SK-N-SH (cell line): Measurements from ENCODE around the gene EDARADD. TPM values are rescaled to one million over a fixed set of nuclear protein-coding genes. Genes with fewer than 3 reads are reported as not detected.

ENCODE experiments used
- CTCF ChIA-PET: fragments of 300-600, 350-600 bp; formaldehyde crosslinking; extraction: SDS; loops from one replicate; lab custom pipeline; 2021; lab: Yijun Ruan, JAX
- POLR2A ChIA-PET: fragments of 350-600 bp; sonication (Branson Sonifier 250); formaldehyde crosslinking; extraction: SDS; loops from one replicate; lab custom pipeline; 2020; ENCODE audit warnings: antibody characterized with exemption, inconsistent platforms; lab: Yijun Ruan, JAX
- DNase-seq: peaks from one replicate; pipeline ENCODE4 v3.0.0; 2012
- H2AFZ ChIP-seq: fragments of 200-600 bp; sonication (generic); 2 replicates; pipeline ENCODE4 v1.8.1; 2016; ENCODE audit warnings: antibody characterized with exemption, mild to moderate bottlenecking, low read depth
- H3F3A ChIP-seq: fragments of 200-600 bp; sonication (generic); replicated peaks from 2 replicates; pipeline ENCODE3; 2016; ENCODE audit warnings: antibody characterized with exemption, mild to moderate bottlenecking; ENCODE audit not compliant: insufficient read depth
- H3K27ac ChIP-seq, 2 experiments: fragments of 200-500 bp in 1 of 2; fragments of 200-600 bp in 1 of 2; sonication (Bioruptor generic) in 1 of 2; sonication (generic), shearing (Covaris generic) in 1 of 2; 2 replicates each; pipeline versions ENCODE4 v1.5.1 to v1.6.1; 2014 to 2016; ENCODE audit warnings: low read depth in 2 of 2, inconsistent platforms in 1 of 2, low read length in 1 of 2, mild to moderate bottlenecking in 1 of 2, mixed read lengths in 1 of 2
- H3K27me3 ChIP-seq: fragments of 200-600 bp; sonication (generic), shearing (Covaris generic); 2 replicates; pipeline ENCODE4 v1.6.1; 2016; ENCODE audit warnings: mixed run types; ENCODE audit not compliant: insufficient read depth
- H3K36me3 ChIP-seq, 2 experiments: fragments of 200-500 bp in 1 of 2; fragments of 200-600 bp in 1 of 2; sonication (Bioruptor generic) in 1 of 2; sonication (generic) in 1 of 2; replicated peaks in 1 of 2; 2 replicates each; pipeline versions ENCODE3 to v1.5.1; 2014 to 2016; ENCODE audit warnings: low read length in 1 of 2, mild to moderate bottlenecking in 1 of 2; ENCODE audit not compliant: insufficient read depth in 2 of 2, control insufficient read depth in 1 of 2
- H3K4me1 ChIP-seq, 2 experiments: fragments of 200-500 bp in 1 of 2; fragments of 200-600 bp in 1 of 2; sonication (Bioruptor generic) in 1 of 2; sonication (generic), shearing (Covaris generic) in 1 of 2; 2 replicates each; pipeline versions ENCODE4 v1.5.1 to v1.6.1; 2014 to 2016; ENCODE audit warnings: low read depth in 1 of 2, low read length in 1 of 2, mixed run types in 1 of 2; ENCODE audit not compliant: insufficient read depth in 2 of 2, control insufficient read depth in 1 of 2
- H3K4me2 ChIP-seq: fragments of 200-600 bp; sonication (generic), shearing (Covaris generic); 2 replicates; pipeline ENCODE4 v1.6.1; 2017; ENCODE audit warnings: mixed run types
- H3K4me3 ChIP-seq, 2 experiments: fragments of 200-500 bp in 1 of 2; fragments of 200-600 bp in 1 of 2; sonication (Bioruptor generic) in 1 of 2; sonication (generic), shearing (Covaris generic) in 1 of 2; 2 replicates each; pipeline versions ENCODE4 v1.5.1 to v1.8.1; 2014 to 2016; ENCODE audit warnings: low read depth in 2 of 2, inconsistent platforms in 1 of 2, low read length in 1 of 2, mild to moderate bottlenecking in 1 of 2, mixed read lengths in 1 of 2, moderate library complexity in 1 of 2
- H3K79me2 ChIP-seq: fragments of 200-600 bp; sonication (generic); 2 replicates; pipeline ENCODE4 v1.8.1; 2017; ENCODE audit warnings: mild to moderate bottlenecking; ENCODE audit not compliant: insufficient read depth
- H3K9ac ChIP-seq: fragments of 200-600 bp; sonication (generic); 2 replicates; pipeline ENCODE4 v1.6.1; 2017; ENCODE audit warnings: mixed run types
- H3K9me2 ChIP-seq: fragments of 200-600 bp; sonication (generic); 2 replicates; pipeline ENCODE4 v1.6.1; 2017; ENCODE audit warnings: mixed run types
- H3K9me3 ChIP-seq: fragments of 200-600 bp; sonication (generic); 2 replicates; pipeline ENCODE4 v1.6.1; 2017; ENCODE audit warnings: mixed run types, mild to moderate bottlenecking, moderate library complexity
- H4K20me1 ChIP-seq: fragments of 200-600 bp; sonication (generic); 2 replicates; pipeline ENCODE4 v1.6.1; 2017; ENCODE audit warnings: mild to moderate bottlenecking, mixed run types; ENCODE audit not compliant: insufficient read depth
- EP300 ChIP-seq, 2 experiments: IDR thresholded peaks; 2 replicates each; pipeline versions ENCODE4 v1.4.0 to v1.6.1; 2012; ENCODE audit warnings: borderline replicate concordance in 1 of 2, low read depth in 1 of 2, low read length in 1 of 2
- FOXJ3 ChIP-seq: sonication (generic); formaldehyde crosslinking; IDR thresholded peaks from 2 replicates; pipeline ENCODE4 v1.5.1; 2020; ENCODE audit warnings: mild to moderate bottlenecking, missing genetic modification reagents
- GABPA ChIP-seq: IDR thresholded peaks from 2 replicates; pipeline ENCODE4 v1.4.0; 2012; ENCODE audit warnings: low read depth, mild to moderate bottlenecking
- MEF2A ChIP-seq: IDR thresholded peaks from 2 replicates; pipeline ENCODE4 v1.4.0; 2012; ENCODE audit warnings: low read depth, borderline replicate concordance
- NRF1 ChIP-seq: IDR thresholded peaks from 2 replicates; pipeline ENCODE4 v1.6.1; 2012; ENCODE audit warnings: low read depth, mild to moderate bottlenecking, low read length
- POLR2AphosphoS5 ChIP-seq: IDR thresholded peaks from 2 replicates; pipeline ENCODE4 v1.6.1; 2012; ENCODE audit warnings: low read depth, low read length
- RAD21 ChIP-seq: IDR thresholded peaks from 2 replicates; pipeline ENCODE4 v1.6.1; 2012; ENCODE audit warnings: mild to moderate bottlenecking, low read length
- RFX5 ChIP-seq: IDR thresholded peaks from 2 replicates; pipeline ENCODE4 v1.6.1; 2012; ENCODE audit warnings: mild to moderate bottlenecking, improper control_type of control experiment, low read length
- RXRA ChIP-seq: IDR thresholded peaks from 2 replicates; pipeline ENCODE4 v1.4.0; 2012; ENCODE audit warnings: low read depth, mild to moderate bottlenecking, borderline replicate concordance
- TEAD4 ChIP-seq: IDR thresholded peaks from 2 replicates; pipeline ENCODE4 v1.4.0; 2012; ENCODE audit warnings: mild to moderate bottlenecking, borderline replicate concordance; ENCODE audit not compliant: insufficient read depth
- YY1 ChIP-seq: IDR thresholded peaks from 2 replicates; pipeline ENCODE4 v1.4.0; 2012; ENCODE audit warnings: low read depth, mild to moderate bottlenecking
- WGBS: methylation state at CpG from one replicate; pipeline ENCODE4 v1.1.6; 2017; ENCODE audit warnings: low lambda C conversion rate; 5-methylcytosine and 5-hydroxymethylcytosine counted together
- polyA plus RNA-seq, 3 experiments: library from polyadenylated mRNA; depleted of rRNA; stranded (reverse); fragments of >200 nt; gene quantifications; 2 replicates each; pipeline ENCODE4 v1.2.3, GENCODE V29; 2012
- TF ChIP-seq, protein P1 (sequence below): IDR thresholded peaks from 2 replicates; pipeline ENCODE4 v1.4.0; 2012; ENCODE audit warnings: low read depth, borderline replicate concordance
- TF ChIP-seq, protein P2 (sequence below): IDR thresholded peaks from 2 replicates; pipeline ENCODE4 v1.4.0; 2012; ENCODE audit warnings: low read depth

EDARADD gene
- polyA plus RNA-seq, 1 of the 3 experiments (the other 2 are of a cell fraction), result not detected

- no peak overlapping the region for H3K9ac ChIP-seq
- no peaks in the 10 kb centered on the region for H3K36me3 ChIP-seq
- no peak overlapping the region for H3K4me3 ChIP-seq
- no peaks in the 10 kb centered on the region for H3K9me2 ChIP-seq
- H4K20me1 ChIP-seq, result no peaks in the 10 kb centered on the region
- H2AFZ ChIP-seq, result 0 out of 2 replicates have a peak overlapping the region, but pooled peaks have one; percentile 22
- H3K27ac ChIP-seq, result no peak overlapping the region
- no peaks in the 10 kb centered on the region for H3K27me3 ChIP-seq
- no peak for TF ChIP-seq RXRA
- no peak for TF ChIP-seq FOXJ3
- TF ChIP-seq, protein P1, sequence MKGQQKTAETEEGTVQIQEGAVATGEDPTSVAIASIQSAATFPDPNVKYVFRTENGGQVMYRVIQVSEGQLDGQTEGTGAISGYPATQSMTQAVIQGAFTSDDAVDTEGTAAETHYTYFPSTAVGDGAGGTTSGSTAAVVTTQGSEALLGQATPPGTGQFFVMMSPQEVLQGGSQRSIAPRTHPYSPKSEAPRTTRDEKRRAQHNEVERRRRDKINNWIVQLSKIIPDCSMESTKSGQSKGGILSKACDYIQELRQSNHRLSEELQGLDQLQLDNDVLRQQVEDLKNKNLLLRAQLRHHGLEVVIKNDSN, result no peak
- no peak for TF ChIP-seq NRF1
- no peak for TF ChIP-seq RFX5
- TF ChIP-seq YY1, result no peak
- TF ChIP-seq, protein P2, sequence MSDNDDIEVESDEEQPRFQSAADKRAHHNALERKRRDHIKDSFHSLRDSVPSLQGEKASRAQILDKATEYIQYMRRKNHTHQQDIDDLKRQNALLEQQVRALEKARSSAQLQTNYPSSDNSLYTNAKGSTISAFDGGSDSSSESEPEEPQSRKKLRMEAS, result no peak
- no peak for TF ChIP-seq GABPA
- no peak for TF ChIP-seq MEF2A
- TF ChIP-seq TEAD4, result no peak
- no peaks in the 10 kb centered on the region for H3F3A ChIP-seq
- peaks cover 0 to 3% of the 10 kb centered on the region in 2 experiments; a peak in 2 of 4 replicates for H3K4me1 ChIP-seq
- H3K4me2 ChIP-seq, result no peak overlapping the region
- ChIA-PET CTCF (interaction anchor here (0.6 to 0.7 kb wide), 2 partner anchors 26 to 1151 kb away, joined by 3 to 4 read pairs; no protein-coding TSS in a partner anchor), POLR2A (no interaction called here)
- 85% methylated on average over 11 of the region's 11 CpGs for WGBS
- DNase-seq, result no peak
- H3K79me2 ChIP-seq, result no peaks in the 10 kb centered on the region
- H3K9me3 ChIP-seq, result no peaks in the 10 kb centered on the region
Observed at GRCh38 chr1:236511735-236512418, 117.8 kb downstream of the EDARADD start.

DNA sequence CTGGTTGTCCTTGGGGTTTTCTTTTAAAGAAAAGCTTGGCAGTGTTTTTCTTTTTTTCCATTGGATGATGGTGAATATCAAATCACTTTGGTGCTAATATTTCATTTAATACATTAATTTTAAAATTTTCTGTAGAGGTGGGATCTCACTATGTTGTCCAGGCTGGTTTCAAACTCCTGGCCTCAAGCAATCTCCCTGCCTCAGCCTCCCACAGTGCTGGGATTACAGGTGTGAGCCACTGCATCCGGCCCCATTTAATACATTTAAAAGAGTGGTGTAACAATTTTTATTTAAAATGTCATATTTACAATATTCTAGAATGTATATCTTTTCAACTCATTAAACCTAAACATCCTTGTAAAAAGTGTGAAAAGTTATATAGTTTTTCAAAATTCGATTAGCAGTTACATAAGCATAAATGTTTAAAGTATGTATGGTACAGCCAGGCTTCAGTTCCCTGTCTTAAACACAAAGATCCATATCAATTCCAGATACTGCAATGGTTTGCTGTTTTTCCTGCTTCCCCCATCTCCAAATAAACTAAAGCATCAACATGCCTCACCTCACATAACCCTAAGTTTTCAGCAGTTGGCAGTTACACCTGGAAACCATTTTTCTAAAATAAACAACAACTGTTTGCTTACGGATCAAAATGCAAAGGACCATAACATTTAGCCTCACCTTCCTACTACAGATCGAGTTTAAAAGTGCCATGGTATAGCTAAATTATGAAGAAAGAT, 120.8 kb downstream of the EDARADD start:
- Histone ChIP-seq H3K27me3 (no peaks in the 10 kb centered on the region), H4K20me1 (no peaks in the 10 kb centered on the region), H3K9me3 (no peaks in the 10 kb centered on the region), H3K9me2 (no peaks in the 10 kb centered on the region), H3K36me3 (no peaks in the 10 kb centered on the region), H3K4me2 (no peak overlapping the region), H2AFZ (no peak overlapping the region), H3F3A (no peaks in the 10 kb centered on the region), H3K27ac (no peak overlapping the region), H3K4me1 (no peaks in the 10 kb centered on the region), H3K4me3 (no peak overlapping the region), H3K9ac (no peak overlapping the region), H3K79me2 (no peaks in the 10 kb centered on the region)
- ChIA-PET POLR2A (no interaction called here), CTCF (interaction anchor here (1.0 to 1.3 kb wide), 2 partner anchors 12 to 405 kb away, joined by 3 read pairs; no protein-coding TSS in a partner anchor)
- 59% methylated on average over 4 of the region's 4 CpGs for WGBS
- TF ChIP-seq EP300 (IDR thresholded peaks at IDR 0.05; ENCODE audit: borderline replicate concordance in 1 of 2, low read depth in 1 of 2, low read length in 1 of 2) (no peak), RAD21 (no peak), POLR2AphosphoS5 (no peak)
- no peak for DNase-seq
